Spleen (tissue), 11 donors: ENCODE results near the gene RIPK1. TPM values are rescaled to one million over a fixed set of nuclear protein-coding genes. Genes with fewer than 3 reads are reported as not detected.

ENCODE experiments used
- DNase-seq: peaks from one replicate; pipeline ENCODE4 v3.0.0-alpha.2; 2020
- H3K27ac ChIP-seq, 8 donors: fragments of 200-600 bp; sonication (generic) in 7 of 8; 1 replicate in 4 of 8; 2 replicates in 4 of 8; pipeline versions ENCODE4 v1.5.0 to v1.8.0; 2016 to 2021; ENCODE audit warnings: inconsistent platforms in 4 of 8, mild to moderate bottlenecking in 4 of 8, moderate library complexity in 1 of 8
- H3K27me3 ChIP-seq, 7 donors: fragments of 200-600 bp; sonication (generic) in 6 of 7; replicated peaks in 1 of 7; 1 replicate in 4 of 7; 2 replicates in 3 of 7; pipeline versions ENCODE4 v1.5.0 to v1.8.0; 2016 to 2021; ENCODE audit warnings: inconsistent platforms in 3 of 7, mild to moderate bottlenecking in 1 of 7
- H3K36me3 ChIP-seq, 6 donors: fragments of 200-600 bp; sonication (generic) in 5 of 6; 1 replicate in 4 of 6; 2 replicates in 2 of 6; pipeline versions ENCODE4 v1.5.0 to v1.8.0; 2016 to 2021; ENCODE audit warnings: inconsistent platforms in 2 of 6
- H3K4me1 ChIP-seq, 6 donors: fragments of 200-600 bp; sonication (generic) in 5 of 6; 1 replicate in 3 of 6; 2 replicates in 3 of 6; pipeline versions ENCODE4 v1.5.0 to v1.8.0; 2016 to 2021; ENCODE audit warnings: inconsistent platforms in 3 of 6
- H3K4me3 ChIP-seq, 8 donors: fragments of 200-600 bp; sonication (generic) in 7 of 8; 1 replicate in 4 of 8; 2 replicates in 4 of 8; pipeline versions ENCODE4 v1.5.0 to v1.8.0; 2016 to 2021; ENCODE audit warnings: inconsistent platforms in 4 of 8, mild to moderate bottlenecking in 4 of 8, moderate library complexity in 2 of 8
- H3K9me3 ChIP-seq, 8 donors: fragments of 200-600 bp; sonication (generic) in 7 of 8; 1 replicate in 4 of 8; 2 replicates in 4 of 8; pipeline versions ENCODE4 v1.5.0 to v1.8.0; 2016 to 2021; ENCODE audit warnings: inconsistent platforms in 4 of 8
- CTCF ChIP-seq, 11 experiments: fragments of 200-600 bp in 7 of 11; fragments of 450-650 bp in 4 of 11; sonication (generic) in 4 of 11; IDR thresholded peaks in 8 of 11; conservative IDR thresholded peaks in 3 of 11; 1 replicate in 7 of 11; 2 replicates in 4 of 11; pipeline versions ENCODE4 v1.4.0 to v1.8.0; 2016 to 2021; ENCODE audit warnings: antibody characterized with exemption in 11 of 11, inconsistent platforms in 4 of 11, mild to moderate bottlenecking in 1 of 11
- POLR2A ChIP-seq, 3 donors: fragments of 450-650 bp; IDR thresholded peaks; one replicate each; pipeline ENCODE4 v1.5.1; 2017; ENCODE audit warnings: antibody characterized with exemption in 3 of 3, mild to moderate bottlenecking in 1 of 3
- POLR2AphosphoS5 ChIP-seq, 3 donors: sonication (generic); formaldehyde crosslinking; IDR thresholded peaks; one replicate each; pipeline ENCODE4 v1.5.1; 2017; ENCODE audit warnings: antibody characterized with exemption in 3 of 3
- WGBS, 5 donors: extraction: QIAGEN DNeasy Blood & Tissue Kit in 3 of 5; methylation state at CpG; one replicate each; pipeline versions ENCODE4 v1.1.5 to v1.1.7; 2013 to 2018; 5-methylcytosine and 5-hydroxymethylcytosine counted together
- intact Hi-C: fragments of 100-400 bp; cut with DNase I; formaldehyde crosslinking; loops from one replicate; pipeline ENCODE4 v1.15.0; 2023; ENCODE audit warnings: low total_unique reads
- polyA plus RNA-seq, 3 donors: library from polyadenylated mRNA; stranded (reverse); fragments of 200-250 nt; gene quantifications; one replicate each; pipeline ENCODE4 v1.2.1, GENCODE V29; 2013
- total RNA-seq, 7 donors: library from RNA; depleted of rRNA in 3 of 7; stranded (reverse); fragments of >200 nt in 3 of 7; fragmentation: NEBNext Ultra II Directional in 4 of 7; extraction: Animal tissue kit (Norgen Biotek cat#: 25700) in 4 of 7; gene quantifications; one replicate each; pipeline versions ENCODE4 v1.1.0 to v1.2.1, GENCODE V29; 2016 to 2021
- donor health status: healthy with polysubstance abuse.
- donor health status: DM: no; HTN: no; CAD: no; lungs with moderate emphysema.
- donor health status: DM: no; HTN: no; CAD: no.
- donor health status: Bipolar disorder and iron deficiency.
- donor health status: healthy.
- donor health status: DM: no; HTN: no; CAD: no.
- donor health status: DM: yes; HTN: yes; CAD: no.

Gene RIPK1
- total and polyA plus RNA-seq, 10 donors, result 8.7 to 37.1 (median 27.1) TPM

GRCh38 chr6:3124667-3125066, 56.4 kb downstream of the RIPK1 start:
- WGBS, 5 donors, result 69 to 74% (median 73%) methylated on average over 8 of the region's 8 CpGs
- no peak for DNase-seq
- intact Hi-C loops, result loop anchor here (5.0 kb wide), 1 partner anchor 128 kb away; no protein-coding TSS in a partner anchor

GRCh38 chr6:3125815-3126214, 57.5 kb downstream of the RIPK1 start:
- WGBS, 5 donors, result 40 to 53% (median 49%) methylated on average over 2 of the region's 2 CpGs
- no peak for DNase-seq
- TF ChIP-seq POLR2A (IDR thresholded peaks at IDR 0.05), result no peak
- TF ChIP-seq POLR2AphosphoS5 (IDR thresholded peaks at IDR 0.05), result no peak
- TF ChIP-seq CTCF (IDR thresholded peaks at IDR 0.05 in 8 of 11, conservative IDR thresholded peaks at IDR 0.05 in 3 of 11), result no peak
- Histone ChIP-seq H3K4me3 (no peak overlapping the region), H3K9me3 (no peaks in the 10 kb centered on the region), H3K27ac (no peak overlapping the region), H3K27me3 (no peaks in the 10 kb centered on the region), H3K36me3 (peaks cover 0 to 27% (median 0%) of the 10 kb centered on the region in 6 donors), H3K4me1 (peaks cover 0 to 13% (median 2%) of the 10 kb centered on the region in 6 donors)
- intact Hi-C loops, result loop anchor here (5.0 kb wide), 1 partner anchor 126 kb away; no protein-coding TSS in a partner anchor

More at GRCh38 chr6:3124667-3125066, 56.4 kb downstream of the RIPK1 start:
- H3K36me3 ChIP-seq, result peaks cover 0 to 15% (median 0%) of the 10 kb centered on the region in 6 donors
- H3K9me3 ChIP-seq, result no peaks in the 10 kb centered on the region
- H3K4me3 ChIP-seq, result no peak overlapping the region
- H3K4me1 ChIP-seq, result peaks cover 0 to 19% (median 3%) of the 10 kb centered on the region in 6 donors
- H3K27me3 ChIP-seq, result no peaks in the 10 kb centered on the region
- no peak overlapping the region for H3K27ac ChIP-seq
- TF ChIP-seq POLR2A (IDR thresholded peaks at IDR 0.05) (no peak), CTCF (IDR thresholded peaks at IDR 0.05 in 8 of 11, conservative IDR thresholded peaks at IDR 0.05 in 3 of 11) (no peak), POLR2AphosphoS5 (IDR thresholded peaks at IDR 0.05) (no peak)

GRCh38 chr6:3128356-3129108, 60.2 kb downstream of the RIPK1 start:
- Histone ChIP-seq H3K4me1 (peaks cover 0 to 13% (median 2%) of the 10 kb centered on the region in 6 donors), H3K27me3 (no peaks in the 10 kb centered on the region), H3K4me3 (no peak overlapping the region), H3K36me3 (peaks cover 0 to 48% (median 0%) of the 10 kb centered on the region in 6 donors), H3K9me3 (no peaks in the 10 kb centered on the region), H3K27ac (no peak overlapping the region)
- intact Hi-C loops, result loop anchor here (5.0 kb wide), 1 partner anchor 124 kb away; no protein-coding TSS in a partner anchor
- TF ChIP-seq POLR2AphosphoS5 (IDR thresholded peaks at IDR 0.05) (no peak), POLR2A (IDR thresholded peaks at IDR 0.05) (no peak), CTCF (IDR thresholded peaks at IDR 0.05 in 8 of 11, conservative IDR thresholded peaks at IDR 0.05 in 3 of 11) (no peak)
- no peak for DNase-seq
- WGBS, 5 donors, result 95 to 96% (median 95%) methylated on average over 15 of the region's 15 CpGs

GRCh38 chr6:3131695-3132094, 63.4 kb downstream of the RIPK1 start:
- TF ChIP-seq POLR2AphosphoS5 (IDR thresholded peaks at IDR 0.05) (no peak), POLR2A (IDR thresholded peaks at IDR 0.05) (no peak), CTCF (IDR thresholded peaks at IDR 0.05 in 8 of 11, conservative IDR thresholded peaks at IDR 0.05 in 3 of 11) (no peak)
- Histone ChIP-seq H3K27ac (no peak overlapping the region), H3K4me1 (peaks cover 0 to 5% (median 0%) of the 10 kb centered on the region in 6 donors), H3K36me3 (peaks cover 0 to 61% (median 0%) of the 10 kb centered on the region in 6 donors), H3K9me3 (no peaks in the 10 kb centered on the region), H3K27me3 (no peaks in the 10 kb centered on the region), H3K4me3 (no peak overlapping the region)
- no peak for DNase-seq
- WGBS, 5 donors, result 91 to 97% (median 94%) methylated on average over 15 of the region's 15 CpGs
- intact Hi-C loops, result no loop called here
